CD4-positive, alpha-beta T cell (primary cell): ENCODE data around the gene PRPF19. TPM values are rescaled to one million over a fixed set of nuclear protein-coding genes. Genes with fewer than 3 reads are reported as not detected.
A peak's percentile ranks its signal among the peaks of the same experiment; 100 is the strongest.

Experiments used
- ATAC-seq: fragments of 200-7000 bp; cut with Tn5 transposase; one replicate; pipeline ENCODE4 v1.10.0; 2022; ENCODE audit warnings: mild to moderate bottlenecking; ENCODE audit not compliant: poor library complexity
- CTCF ChIA-PET: fragments of 350-600 bp; sonication (Branson Sonifier 250); formaldehyde crosslinking; loops from one replicate; lab custom pipeline; 2021; ENCODE audit warnings: antibody characterized with exemption, inconsistent platforms; lab: Charles Lee
- POLR2A ChIA-PET: fragments of 350-600 bp; sonication (Branson Sonifier 250); formaldehyde crosslinking; loops from one replicate; lab custom pipeline; 2021; ENCODE audit warnings: antibody characterized with exemption, inconsistent platforms; lab: Charles Lee
- DNase-seq, 14 experiments: peaks; one replicate each; pipeline ENCODE4 v3.0.0-alpha.2; 2013 to 2020; ENCODE audit warnings: mixed read lengths in 2 of 14
- H3K27ac ChIP-seq, 2 donors: one replicate each; pipeline versions ENCODE4 v1.5.1 to v1.7.0; 2013; ENCODE audit warnings: low read length in 2 of 2, low read depth in 1 of 2, mild to moderate bottlenecking in 1 of 2
- H3K27me3 ChIP-seq, 2 experiments: 1 replicate in 1 of 2; 2 replicates in 1 of 2; pipeline versions ENCODE4 v1.6.1 to v1.7.0; 2013; ENCODE audit warnings: low read length in 2 of 2, control low read depth in 1 of 2, mild to moderate bottlenecking in 1 of 2, moderate library complexity in 1 of 2; ENCODE audit not compliant: insufficient read depth in 2 of 2, control insufficient read depth in 1 of 2
- H3K36me3 ChIP-seq: one replicate; pipeline ENCODE4 v1.6.1; 2013; ENCODE audit warnings: low read length, control low read depth; ENCODE audit not compliant: insufficient read depth
- H3K4me1 ChIP-seq: one replicate; pipeline ENCODE4 v1.6.1; 2013; ENCODE audit warnings: low read length, control low read depth; ENCODE audit not compliant: insufficient read depth
- H3K4me3 ChIP-seq: one replicate; pipeline ENCODE4 v1.5.1; 2013; ENCODE audit warnings: mild to moderate bottlenecking, low read length, moderate library complexity
- H3K9me3 ChIP-seq, 2 experiments: 1 replicate in 1 of 2; 2 replicates in 1 of 2; pipeline versions ENCODE4 v1.6.1 to v1.7.0; 2013; ENCODE audit warnings: low read length in 2 of 2, mild to moderate bottlenecking in 2 of 2, control low read depth in 1 of 2, moderate library complexity in 1 of 2; ENCODE audit not compliant: control insufficient read depth in 1 of 2, insufficient read depth in 1 of 2
- H3K27ac Mint-ChIP-seq: one replicate; pipeline ENCODE4 v1.8.0; 2020; ENCODE audit warnings: mixed read lengths
- H3K27me3 Mint-ChIP-seq: one replicate; pipeline ENCODE4 v1.8.0; 2021; ENCODE audit warnings: mixed read lengths
- H3K36me3 Mint-ChIP-seq: one replicate; pipeline ENCODE4 v1.8.0; 2021; ENCODE audit warnings: low read depth, mixed read lengths
- H3K4me1 Mint-ChIP-seq: one replicate; pipeline ENCODE4 v1.8.0; 2021; ENCODE audit warnings: low read depth, mixed read lengths
- H3K4me3 Mint-ChIP-seq: one replicate; pipeline ENCODE4 v1.8.0; 2020; ENCODE audit warnings: mild to moderate bottlenecking, mixed read lengths
- H3K9me3 Mint-ChIP-seq: one replicate; pipeline ENCODE4 v1.8.0; 2020; ENCODE audit warnings: mixed read lengths
- intact Hi-C, 2 experiments: fragments of 100-400 bp; cut with DNase I in 1 of 2; cut with micrococcal nuclease in 1 of 2; formaldehyde crosslinking; loops; one replicate each; pipeline versions ENCODE4 v1.15.1 to v1.9.0; 2023 to 2025; cut with DNase I, micrococcal nuclease
- total RNA-seq, 174 experiments: library from RNA in 2 of 174; stranded (reverse) in 2 of 174; gene quantifications; one replicate each; pipeline ENCODE4 v1.2.3 and lab custom pipeline; 2021 to 2026
- TF ChIP-seq, protein P1 (sequence below): fragments of 200-600 bp; IDR thresholded peaks from one replicate; pipeline ENCODE4 v1.8.0; 2022; ENCODE audit warnings: antibody characterized with exemption, mild to moderate bottlenecking

PRPF19 gene
- total RNA-seq, 2 experiments from 2014 or later = 63.2 to 67.3 TPM

DNA sequence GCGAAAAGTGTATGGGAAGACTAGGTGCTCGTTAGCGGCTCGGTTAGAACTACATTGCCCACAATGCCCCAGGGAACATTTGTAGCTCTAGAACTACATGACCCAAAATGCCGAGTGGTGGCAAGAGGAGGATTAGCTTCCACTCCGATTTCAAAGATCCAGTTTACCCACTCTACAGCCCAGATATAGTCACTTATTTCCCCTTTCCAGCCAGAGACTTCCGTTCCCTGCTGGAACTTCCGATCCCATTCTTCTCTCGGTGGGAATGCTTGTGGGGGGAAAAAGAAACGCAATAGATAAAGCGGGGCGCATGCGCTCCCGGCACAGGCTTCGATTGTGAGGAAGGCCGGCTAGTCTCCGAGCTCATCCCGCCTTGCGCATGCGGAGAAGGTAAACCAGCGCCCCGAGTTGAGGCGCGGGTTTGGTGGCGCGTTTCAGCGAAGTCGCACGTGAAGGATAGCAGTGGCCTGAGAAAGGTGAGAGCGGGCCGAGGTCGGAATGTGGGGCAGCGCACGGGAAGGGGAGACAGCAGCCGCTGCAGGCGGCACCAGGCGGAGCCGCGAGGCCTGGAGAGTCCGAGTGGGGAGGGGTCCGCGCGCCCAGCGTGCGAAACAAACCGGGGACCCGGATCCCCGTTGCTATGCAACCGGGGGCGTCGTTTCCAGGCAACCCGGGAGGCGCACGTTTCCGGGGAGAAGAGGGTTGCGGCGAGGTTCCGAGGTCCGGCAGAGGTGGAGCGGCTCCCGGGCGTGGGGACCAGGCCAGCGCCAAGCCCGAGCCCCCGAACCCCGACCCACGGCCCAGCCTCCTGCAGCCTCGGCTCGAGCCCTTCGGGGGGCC, 7.6 kb upstream of the PRPF19 start, which contains the start of gene TMEM109:
TSS of gene TMEM109 (plus strand) at position 366 of the 840 bp plus-strand sequence. CDS start 5,536 bp downstream, outside the sequence.
- intact Hi-C loops = loop anchor here (1.0 to 5.0 kb wide), 3 partner anchors 8 to 418 kb away; partner anchors contain the start of genes PRPF19 (in 2 of the 2), DDB1 (in 1 of the 2) and TKFC (in 1 of the 2)
- ChIA-PET POLR2A (interaction anchor here (0.7 to 4.7 kb wide), 24 partner anchors 8 to 516 kb away, joined by 3 to 43 read pairs (median 4); partner anchors contain the start of genes CCDC86, CPSF7, CYB561A3 and PRPF19), CTCF (interaction anchor here (1.5 to 3.6 kb wide), 6 partner anchors 8 to 131 kb away, joined by 3 to 30 read pairs (median 10); partner anchors contain the start of genes CD6 and PRPF19)
- H3K4me3 ChIP-seq = peak within 1 kb of the TSS; percentile 95
- Mint-ChIP-seq H3K27ac (peak within 1 kb of the TSS; percentile 92), H3K27me3 (no peaks in the 10 kb centered on the region), H3K4me3 (peak within 1 kb of the TSS; percentile 98), H3K36me3 (peaks cover 24% of the 10 kb centered on the region), H3K4me1 (peaks cover 65% of the 10 kb centered on the region), H3K9me3 (no peaks in the 10 kb centered on the region)
- no peaks in the 10 kb centered on the region for H3K9me3 ChIP-seq
- H3K27me3 ChIP-seq = no peaks in the 10 kb centered on the region
- H3K27ac ChIP-seq = peak within 1 kb of the TSS; percentile 97 to 98
- H3K4me1 ChIP-seq = peaks cover 68% of the 10 kb centered on the region
- ATAC-seq = peak; percentile 67
- peaks cover 10% of the 10 kb centered on the region for H3K36me3 ChIP-seq
- DNase-seq = peak; percentile 80 to 95 (median 85)
- TF ChIP-seq, protein P1, sequence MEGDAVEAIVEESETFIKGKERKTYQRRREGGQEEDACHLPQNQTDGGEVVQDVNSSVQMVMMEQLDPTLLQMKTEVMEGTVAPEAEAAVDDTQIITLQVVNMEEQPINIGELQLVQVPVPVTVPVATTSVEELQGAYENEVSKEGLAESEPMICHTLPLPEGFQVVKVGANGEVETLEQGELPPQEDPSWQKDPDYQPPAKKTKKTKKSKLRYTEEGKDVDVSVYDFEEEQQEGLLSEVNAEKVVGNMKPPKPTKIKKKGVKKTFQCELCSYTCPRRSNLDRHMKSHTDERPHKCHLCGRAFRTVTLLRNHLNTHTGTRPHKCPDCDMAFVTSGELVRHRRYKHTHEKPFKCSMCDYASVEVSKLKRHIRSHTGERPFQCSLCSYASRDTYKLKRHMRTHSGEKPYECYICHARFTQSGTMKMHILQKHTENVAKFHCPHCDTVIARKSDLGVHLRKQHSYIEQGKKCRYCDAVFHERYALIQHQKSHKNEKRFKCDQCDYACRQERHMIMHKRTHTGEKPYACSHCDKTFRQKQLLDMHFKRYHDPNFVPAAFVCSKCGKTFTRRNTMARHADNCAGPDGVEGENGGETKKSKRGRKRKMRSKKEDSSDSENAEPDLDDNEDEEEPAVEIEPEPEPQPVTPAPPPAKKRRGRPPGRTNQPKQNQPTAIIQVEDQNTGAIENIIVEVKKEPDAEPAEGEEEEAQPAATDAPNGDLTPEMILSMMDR = no peak

DNA sequence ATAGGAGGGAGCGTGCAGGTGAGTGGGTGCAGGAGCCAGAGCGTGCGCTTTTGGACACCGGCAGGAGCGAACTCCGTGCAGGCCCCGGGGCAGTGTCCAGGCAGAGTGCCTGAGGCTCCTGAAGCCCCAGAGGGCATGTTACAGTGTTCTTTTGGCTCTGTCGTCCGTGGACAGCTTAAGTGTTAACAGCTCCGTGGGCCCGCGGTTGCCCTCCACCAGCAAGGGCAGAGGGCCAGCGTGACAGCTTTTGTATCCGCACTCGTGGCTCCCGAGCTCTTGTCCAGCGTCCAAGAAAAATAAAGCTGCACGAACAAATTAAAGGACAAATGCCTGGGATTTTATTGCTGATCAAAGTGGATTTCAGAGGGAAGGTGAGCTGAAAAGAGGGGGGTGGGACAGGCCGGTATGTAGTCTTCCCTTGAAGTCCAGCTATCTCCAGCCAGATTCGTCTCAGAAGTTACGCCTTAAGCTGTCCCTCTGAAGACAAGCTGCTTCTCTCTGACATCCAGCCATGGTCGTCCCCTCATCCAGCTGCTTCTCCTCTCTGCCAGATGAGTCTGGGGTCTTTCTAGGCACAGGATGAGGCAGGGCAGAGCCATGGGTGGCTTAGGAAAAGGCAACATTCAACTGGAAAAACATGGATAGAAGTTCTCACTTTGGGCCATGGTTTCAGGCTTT, 6.6 kb upstream of the PRPF19 start:
- DNase-seq (peak in 1 of 14 experiments; percentile 37), ATAC-seq (no peak)
- no peaks in the 10 kb centered on the region for H3K27me3 Mint-ChIP-seq
- peaks cover 22% of the 10 kb centered on the region for H3K36me3 Mint-ChIP-seq
- peaks cover 64% of the 10 kb centered on the region for H3K4me1 ChIP-seq
- H3K36me3 ChIP-seq = peaks cover 4% of the 10 kb centered on the region
- H3K27me3 ChIP-seq = no peaks in the 10 kb centered on the region
- no peaks in the 10 kb centered on the region for H3K9me3 ChIP-seq
- POLR2A ChIA-PET = interaction anchor here (0.6 to 4.7 kb wide), 27 partner anchors 7 to 517 kb away, joined by 3 to 43 read pairs (median 4); partner anchors contain the start of genes CPSF7, PRPF19, SDHAF2 and TMEM132A
- H3K4me3 ChIP-seq = peak overlapping the region; percentile 95
- TF ChIP-seq, protein P1 = no peak
- H3K27ac Mint-ChIP-seq = peak overlapping the region; percentile 87
- no peaks in the 10 kb centered on the region for H3K9me3 Mint-ChIP-seq
- intact Hi-C loops = loop anchor here (2.0 to 5.0 kb wide), 2 partner anchors 216 to 419 kb away; partner anchors contain the start of genes DDB1 (in 1 of the 2) and TKFC (in 1 of the 2)
- CTCF ChIA-PET = interaction anchor here (1.2 to 3.6 kb wide), 4 partner anchors 14 to 82 kb away, joined by 3 to 25 read pairs (median 8); no protein-coding TSS in a partner anchor
- H3K4me3 Mint-ChIP-seq = peak overlapping the region; percentile 71
- peak overlapping the region; percentile 97 to 98 for H3K27ac ChIP-seq
- H3K4me1 Mint-ChIP-seq = peaks cover 62% of the 10 kb centered on the region
